ENCODE measurements around the gene ALPL.

The ALPL gene

DNA sequence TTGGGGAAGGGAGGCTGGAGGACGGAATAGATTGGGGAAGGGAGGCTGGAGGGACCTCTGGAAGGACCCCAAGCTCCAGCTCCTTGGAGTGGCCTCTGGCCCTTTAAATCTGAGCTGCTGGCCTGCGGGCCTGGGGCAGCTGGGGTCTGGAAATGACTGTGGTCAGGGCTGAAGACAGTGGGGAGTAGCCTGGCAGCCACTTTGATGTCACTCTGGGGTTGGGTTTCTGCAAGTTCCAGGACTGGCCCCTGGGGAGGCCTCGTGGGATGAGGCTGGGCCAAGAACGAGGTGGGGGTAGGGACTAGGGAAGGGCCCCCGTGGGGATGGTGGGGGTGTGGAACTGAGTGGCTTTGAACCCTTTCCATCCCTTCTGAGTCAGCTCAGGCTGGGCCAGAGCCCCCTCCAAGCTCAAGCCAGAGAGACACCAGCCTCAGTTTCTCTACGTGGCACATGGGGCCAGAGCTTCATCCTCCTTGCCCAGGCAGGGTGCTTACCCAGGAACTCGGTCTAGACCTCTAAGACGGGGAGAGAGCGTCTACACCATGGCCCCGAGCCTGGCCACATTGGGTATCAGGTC is 59.7 kb downstream of the ALPL start:
- TF ChIP-seq, protein P1, sequence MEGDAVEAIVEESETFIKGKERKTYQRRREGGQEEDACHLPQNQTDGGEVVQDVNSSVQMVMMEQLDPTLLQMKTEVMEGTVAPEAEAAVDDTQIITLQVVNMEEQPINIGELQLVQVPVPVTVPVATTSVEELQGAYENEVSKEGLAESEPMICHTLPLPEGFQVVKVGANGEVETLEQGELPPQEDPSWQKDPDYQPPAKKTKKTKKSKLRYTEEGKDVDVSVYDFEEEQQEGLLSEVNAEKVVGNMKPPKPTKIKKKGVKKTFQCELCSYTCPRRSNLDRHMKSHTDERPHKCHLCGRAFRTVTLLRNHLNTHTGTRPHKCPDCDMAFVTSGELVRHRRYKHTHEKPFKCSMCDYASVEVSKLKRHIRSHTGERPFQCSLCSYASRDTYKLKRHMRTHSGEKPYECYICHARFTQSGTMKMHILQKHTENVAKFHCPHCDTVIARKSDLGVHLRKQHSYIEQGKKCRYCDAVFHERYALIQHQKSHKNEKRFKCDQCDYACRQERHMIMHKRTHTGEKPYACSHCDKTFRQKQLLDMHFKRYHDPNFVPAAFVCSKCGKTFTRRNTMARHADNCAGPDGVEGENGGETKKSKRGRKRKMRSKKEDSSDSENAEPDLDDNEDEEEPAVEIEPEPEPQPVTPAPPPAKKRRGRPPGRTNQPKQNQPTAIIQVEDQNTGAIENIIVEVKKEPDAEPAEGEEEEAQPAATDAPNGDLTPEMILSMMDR (IDR thresholded peaks at IDR 0.05): no peak

DNA sequence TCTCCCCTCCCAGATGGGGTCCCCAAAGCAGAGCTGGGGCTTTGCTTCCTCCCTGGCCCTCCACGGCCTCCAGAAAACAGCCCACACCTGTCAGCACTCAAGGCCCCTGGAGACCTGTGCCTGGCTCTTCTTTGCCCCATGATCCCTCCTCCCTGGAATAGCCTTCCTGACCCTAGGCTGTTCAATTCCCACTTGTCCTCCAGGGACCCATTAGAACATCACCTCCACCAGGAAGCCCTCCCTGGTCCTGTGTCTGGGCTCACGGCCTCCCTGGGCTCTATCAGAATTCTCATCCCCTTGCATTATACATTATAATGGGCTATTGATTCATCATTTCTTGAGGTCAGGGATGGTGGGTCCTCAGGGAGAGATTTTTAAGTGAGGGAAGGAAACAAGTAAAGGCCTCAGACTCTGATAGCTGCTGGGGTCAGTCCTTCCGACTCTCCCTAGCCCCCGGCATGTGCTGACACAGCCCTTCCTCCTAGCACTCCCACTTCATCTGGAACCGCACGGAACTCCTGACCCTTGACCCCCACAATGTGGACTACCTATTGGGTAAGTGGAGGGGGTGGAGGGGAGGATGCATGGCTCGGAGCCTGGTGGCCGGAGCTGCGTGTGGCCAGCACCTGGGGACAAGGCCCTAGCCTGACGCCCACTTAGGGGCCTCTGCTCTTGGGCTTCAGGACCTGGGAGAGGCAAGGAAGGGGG is 60.8 kb downstream of the ALPL start:
- TF ChIP-seq, protein P1 (IDR thresholded peaks at IDR 0.05): no peak

DNA sequence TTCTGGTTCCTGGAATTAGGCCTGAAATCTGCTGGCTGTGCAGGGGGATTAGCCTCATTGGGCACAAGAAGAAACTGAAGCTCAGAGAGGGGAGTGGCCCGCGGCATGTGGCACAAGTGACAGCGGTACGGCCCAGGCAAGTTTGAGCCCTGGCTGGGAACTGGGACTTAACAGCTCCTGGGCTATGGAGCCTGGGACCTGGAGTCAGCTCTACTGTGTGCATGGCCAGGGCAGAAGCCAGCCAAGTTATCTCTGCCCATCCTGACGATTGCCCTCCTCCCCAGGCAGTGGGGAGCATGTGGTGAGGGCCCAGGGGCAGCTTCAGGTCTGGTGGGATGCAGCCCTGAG is 61.3 kb downstream of the ALPL start:
- TF ChIP-seq, protein P1 (IDR thresholded peaks at IDR 0.05): no peak

DNA sequence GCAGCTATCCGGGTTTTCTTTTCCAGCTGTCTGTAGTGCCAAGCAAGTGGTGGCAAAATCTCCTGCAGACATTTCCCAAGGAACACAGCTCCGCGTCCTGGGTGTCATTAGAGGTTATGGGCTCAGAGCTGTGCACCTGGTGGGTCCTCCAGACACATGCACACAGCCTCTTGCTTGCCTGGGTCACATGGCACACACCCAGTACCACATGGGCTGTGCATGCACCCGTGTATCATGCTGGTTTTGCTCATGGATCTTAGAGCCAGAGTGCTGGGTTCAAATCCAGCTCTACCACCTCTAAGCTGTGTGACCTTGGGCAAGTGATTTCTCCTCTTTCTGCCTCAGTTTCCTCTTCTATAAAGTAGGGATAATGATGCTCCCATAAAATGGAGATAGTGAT is 61.7 kb downstream of the ALPL start:
- TF ChIP-seq, protein P1 (IDR thresholded peaks at IDR 0.05): no peak

DNA sequence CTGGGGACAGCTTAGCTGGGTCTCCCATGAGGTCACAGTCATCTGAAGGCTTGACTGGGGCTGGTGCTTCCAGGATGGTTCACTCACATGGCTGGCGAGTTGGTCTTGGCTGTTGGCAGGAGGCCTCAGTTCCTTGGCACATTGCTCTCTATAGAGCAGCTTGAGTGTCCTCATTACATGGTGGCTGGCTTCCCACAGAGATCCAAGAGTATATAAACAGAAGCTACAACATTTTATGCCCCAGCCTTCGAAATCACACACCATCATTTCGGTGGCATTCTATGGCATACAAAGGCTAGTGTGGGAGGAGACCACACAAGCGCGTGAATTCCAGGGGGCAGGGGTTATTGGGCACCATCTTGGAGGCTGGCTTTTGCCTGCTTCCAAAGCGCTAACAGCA is 63.0 kb downstream of the ALPL start:
- TF ChIP-seq, protein P1 (IDR thresholded peaks at IDR 0.05): no peak

DNA sequence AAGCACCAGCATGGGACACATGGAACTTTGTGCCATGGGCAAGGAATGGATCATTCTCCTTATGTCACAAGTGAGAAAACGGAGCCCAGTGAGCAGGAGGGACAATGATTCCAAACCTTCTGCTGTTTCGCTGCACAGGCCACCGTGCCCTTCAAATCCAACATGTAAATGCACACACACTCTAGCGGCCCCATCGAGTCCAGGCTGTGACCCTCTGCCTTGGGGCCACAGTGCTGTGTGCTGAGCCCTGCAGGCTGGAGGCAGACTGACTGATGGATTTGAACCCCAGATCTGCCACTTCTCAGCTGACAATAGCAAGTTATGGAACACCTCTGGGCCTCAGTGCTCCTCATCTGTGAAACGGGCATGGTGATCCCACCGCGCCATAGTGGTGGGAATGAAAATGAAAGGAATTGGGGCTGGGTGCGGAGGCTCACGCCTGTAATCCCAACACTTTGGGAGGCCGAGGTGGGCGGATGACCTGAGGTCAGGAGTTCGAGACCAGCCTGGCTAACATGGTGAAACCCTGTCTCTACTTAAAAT is 63.6 kb downstream of the ALPL start:
- TF ChIP-seq, protein P1 (IDR thresholded peaks at IDR 0.05): no peak

DNA sequence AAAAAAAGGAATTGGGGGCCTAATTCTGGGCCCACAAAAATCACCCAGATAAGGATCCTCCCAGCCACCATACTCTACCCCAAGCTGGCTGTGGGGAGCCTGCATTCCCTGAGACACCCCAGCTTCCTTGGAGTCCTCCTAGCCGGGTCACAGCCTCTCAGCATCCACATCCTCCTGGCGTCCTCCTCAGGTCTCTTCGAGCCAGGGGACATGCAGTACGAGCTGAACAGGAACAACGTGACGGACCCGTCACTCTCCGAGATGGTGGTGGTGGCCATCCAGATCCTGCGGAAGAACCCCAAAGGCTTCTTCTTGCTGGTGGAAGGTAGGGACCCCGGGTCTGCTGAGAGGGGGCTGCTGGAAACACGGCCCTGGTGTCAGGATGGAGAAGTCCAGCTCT is 64.3 kb downstream of the ALPL start:
- TF ChIP-seq, protein P1 (IDR thresholded peaks at IDR 0.05): no peak

All from LNCAP (cell line).